ENCODE data around the gene CDH22.

CDH22 gene

GRCh38 chr20:46265539-46265938 lies 42.8 kb downstream of the CDH22 start:
- DNase-seq: no peak

GRCh38 chr20:46264391-46265266 lies 43.7 kb downstream of the CDH22 start:
- DNase-seq: no peak

- DNase-seq: no peak
Measured at GRCh38 chr20:46261456-46262253, 46.6 kb downstream of the CDH22 start.

GRCh38 chr20:46260936-46261454 lies 47.3 kb downstream of the CDH22 start:
- DNase-seq: no peak

- no peak for DNase-seq
Measured at GRCh38 chr20:46260480-46260879, 47.8 kb downstream of the CDH22 start.

- no peak for DNase-seq
Measured at GRCh38 chr20:46259260-46259859, 48.9 kb downstream of the CDH22 start.

GRCh38 chr20:46257887-46258286 lies 50.4 kb downstream of the CDH22 start:
- no peak for DNase-seq

- no peak for DNase-seq
Measured at GRCh38 chr20:46256293-46256692, 52.0 kb downstream of the CDH22 start.

- no peak for DNase-seq
Measured at GRCh38 chr20:46255440-46256104, 52.7 kb downstream of the CDH22 start.

- DNase-seq: no peak
Measured at GRCh38 chr20:46253391-46253790, 54.9 kb downstream of the CDH22 start.

- no peak for DNase-seq
Measured at GRCh38 chr20:46252352-46253091, 55.8 kb downstream of the CDH22 start.

- DNase-seq: no peak
Measured at GRCh38 chr20:46251211-46251673, 57.1 kb downstream of the CDH22 start.

GRCh38 chr20:46250772-46251171 lies 57.5 kb downstream of the CDH22 start:
- no peak for DNase-seq

GRCh38 chr20:46249671-46250070 lies 58.6 kb downstream of the CDH22 start:
- DNase-seq: no peak

GRCh38 chr20:46246559-46246958 lies 61.7 kb downstream of the CDH22 start:
- DNase-seq: peak; percentile 27

GRCh38 chr20:46243707-46244628 lies 64.3 kb downstream of the CDH22 start:
- no peak for DNase-seq

GRCh38 chr20:46242390-46242789 lies 65.9 kb downstream of the CDH22 start:
- no peak for DNase-seq

GRCh38 chr20:46240881-46241280 lies 67.4 kb downstream of the CDH22 start:
- DNase-seq: no peak

- DNase-seq: no peak
Measured at GRCh38 chr20:46240065-46240464, 68.2 kb downstream of the CDH22 start.

- no peak for DNase-seq
Measured at GRCh38 chr20:46237736-46238135, 70.6 kb downstream of the CDH22 start.

- no peak for DNase-seq
Measured at GRCh38 chr20:46237227-46237626, 71.1 kb downstream of the CDH22 start.
